IMR-90 (cell line): ENCODE data around the gene NDUFS2. TPM values are rescaled to one million over a fixed set of nuclear protein-coding genes. Genes with fewer than 3 reads are reported as not detected.

Experiments
- ATAC-seq: fragments of 200-7000 bp; cut with Tn5 transposase; 2 replicates; pipeline ENCODE4 v1.9.1; 2020; ENCODE audit warnings: low read depth, mild to moderate bottlenecking, moderate library complexity
- BruUV-seq: library from RNA; stranded (reverse); fragments of 400-500 nt; replicated peaks from 2 replicates; lab custom pipeline; 2021; lab: Mats Ljungman, UMichigan
- CTCF ChIA-PET: fragments of 300-600 bp; formaldehyde crosslinking; extraction: SDS; loops from one replicate; lab custom pipeline; 2021; ENCODE audit warnings: antibody characterized with exemption; lab: Yijun Ruan, JAX
- POLR2A ChIA-PET: fragments of 300-600 bp; sonication (Branson Sonifier 250); formaldehyde crosslinking; loops from one replicate; lab custom pipeline; 2022; ENCODE audit warnings: antibody characterized with exemption; ENCODE audit not compliant: unreplicated experiment; lab: Charles Lee
- DNase-seq: peaks from one replicate; pipeline ENCODE4 v3.0.0; 2013
- H2AFZ ChIP-seq: replicated peaks from 2 replicates; pipeline ENCODE3; 2013; ENCODE audit warnings: low read length, mild to moderate bottlenecking; ENCODE audit not compliant: poor library complexity
- H2AK5ac ChIP-seq: 2 replicates; pipeline ENCODE4 v1.6.1; 2013; ENCODE audit warnings: low read depth, low read length, inconsistent platforms
- H2AK9ac ChIP-seq: replicated peaks from 2 replicates; pipeline ENCODE3; 2013; ENCODE audit warnings: mild to moderate bottlenecking, low read depth, low read length, moderate library complexity; ENCODE audit not compliant: poor library complexity
- H2BK120ac ChIP-seq: 2 replicates; pipeline ENCODE4 v1.6.1; 2013; ENCODE audit warnings: low read depth, low read length, inconsistent platforms
- H2BK15ac ChIP-seq: 3 replicates; pipeline ENCODE4 v1.6.1; 2013; ENCODE audit warnings: low read depth, low read length, inconsistent platforms
- H2BK20ac ChIP-seq: 2 replicates; pipeline ENCODE4 v1.6.1; 2013; ENCODE audit warnings: low read depth, mild to moderate bottlenecking, inconsistent platforms, low read length, moderate library complexity
- H2BK5ac ChIP-seq: 2 replicates; pipeline ENCODE4 v1.6.1; 2013; ENCODE audit warnings: mild to moderate bottlenecking, low read depth, low read length, inconsistent platforms; ENCODE audit not compliant: poor library complexity, severe bottlenecking
- H3K14ac ChIP-seq: replicated peaks from 2 replicates; pipeline ENCODE4 v1.6.1; 2013; ENCODE audit warnings: low read depth, low read length, inconsistent platforms
- H3K18ac ChIP-seq: 2 replicates; pipeline ENCODE4 v1.6.1; 2013; ENCODE audit warnings: low read depth, low read length, control low read depth
- H3K23ac ChIP-seq: 2 replicates; pipeline ENCODE4 v1.6.1; 2013; ENCODE audit warnings: low read depth, low read length, inconsistent platforms
- H3K27ac ChIP-seq: 2 replicates; pipeline ENCODE4 v1.5.1; 2013; ENCODE audit warnings: mild to moderate bottlenecking, control low read depth, low read length; ENCODE audit not compliant: insufficient read depth
- H3K27me3 ChIP-seq: 2 replicates; pipeline ENCODE4 v1.6.1; 2013; ENCODE audit warnings: low read length; ENCODE audit not compliant: control insufficient read depth, insufficient read depth
- H3K36me3 ChIP-seq: 2 replicates; pipeline ENCODE4 v1.6.1; 2013; ENCODE audit warnings: low read length, mixed read lengths; ENCODE audit not compliant: control insufficient read depth, insufficient read depth
- H3K4ac ChIP-seq: 2 replicates; pipeline ENCODE4 v1.6.1; 2013; ENCODE audit warnings: low read depth, low read length, inconsistent platforms
- H3K4me1 ChIP-seq: 2 replicates; pipeline ENCODE4 v1.6.1; 2013; ENCODE audit warnings: low read length, mixed read lengths; ENCODE audit not compliant: control insufficient read depth, insufficient read depth
- H3K4me2 ChIP-seq: 2 replicates; pipeline ENCODE4 v1.6.1; 2013; ENCODE audit warnings: low read depth, mild to moderate bottlenecking, control low read depth, low read length, moderate library complexity
- H3K4me3 ChIP-seq: 2 replicates; pipeline ENCODE4 v1.5.1; 2013; ENCODE audit warnings: low read depth, mild to moderate bottlenecking, control low read depth, low read length, moderate library complexity; ENCODE audit not compliant: insufficient read depth
- H3K56ac ChIP-seq: 2 replicates; pipeline ENCODE4 v1.6.1; 2013; ENCODE audit warnings: low read length, inconsistent platforms; ENCODE audit not compliant: insufficient read depth; ENCODE audit errors: extremely low read depth
- H3K79me1 ChIP-seq, 2 experiments: 2 replicates each; pipeline ENCODE4 v1.6.1; 2013; ENCODE audit warnings: low read length in 2 of 2, inconsistent platforms in 1 of 2, low read depth in 1 of 2
- H3K9ac ChIP-seq: 2 replicates; pipeline ENCODE4 v1.6.1; 2013; ENCODE audit warnings: low read depth, low read length, control low read depth
- H3K9me1 ChIP-seq: 2 replicates; pipeline ENCODE4 v1.6.1; 2013; ENCODE audit warnings: low read length, inconsistent platforms; ENCODE audit not compliant: insufficient read depth
- H3K9me3 ChIP-seq: 2 replicates; pipeline ENCODE4 v1.6.1; 2013; ENCODE audit warnings: low read length; ENCODE audit not compliant: control insufficient read depth, insufficient read depth
- H4K20me1 ChIP-seq: 2 replicates; pipeline ENCODE4 v1.6.1; 2013; ENCODE audit warnings: low read length, inconsistent platforms; ENCODE audit not compliant: insufficient read depth
- H4K5ac ChIP-seq: 2 replicates; pipeline ENCODE4 v1.6.1; 2013; ENCODE audit warnings: mild to moderate bottlenecking, low read depth, low read length, control low read depth
- H4K8ac ChIP-seq, 2 experiments: 2 replicates each; pipeline ENCODE4 v1.6.1; 2013; ENCODE audit warnings: low read depth in 2 of 2, low read length in 2 of 2, control low read depth in 1 of 2, inconsistent platforms in 1 of 2
- H4K91ac ChIP-seq: 2 replicates; pipeline ENCODE4 v1.6.1; 2013; ENCODE audit warnings: low read depth, low read length, inconsistent platforms; ENCODE audit not compliant: insufficient read depth
- SMC3 ChIP-seq: fragments of 150-350 bp; IDR thresholded peaks from 2 replicates; pipeline ENCODE4 v1.6.1; 2016; ENCODE audit warnings: low read depth, mild to moderate bottlenecking, antibody characterized with exemption, low read length, moderate library complexity
- WGBS, 2 experiments: methylation state at CpG; one replicate each; pipeline versions ENCODE4 v1.1.5 to v1.1.7; 2013; ENCODE audit warnings: missing lambda C conversion rate in 2 of 2; ENCODE audit not compliant: insufficient read length in 1 of 2; ENCODE audit errors: extremely low coverage in 2 of 2; 5-methylcytosine and 5-hydroxymethylcytosine counted together
- dilution Hi-C: fragments of 300-500 bp; cut with HindIII; formaldehyde crosslinking; loops from one replicate; pipeline ENCODE4 v1.14.3; 2018; ENCODE audit warnings: low sequenced_read_pairs; ENCODE audit not compliant: unreplicated experiment
- in situ Hi-C: fragments of 300-500 bp; cut with MboI; formaldehyde crosslinking; loops from 3 replicates; pipeline ENCODE4 v1.14.3; 2019; ENCODE audit warnings: low sequenced_read_pairs, inconsistent platforms, mixed read lengths
- intact Hi-C: fragments of 100-400 bp; cut with micrococcal nuclease; formaldehyde crosslinking; loops from 2 replicates; pipeline ENCODE4 v1.10.0; 2022
- polyA plus RNA-seq, 3 experiments: library from polyadenylated mRNA; depleted of rRNA; stranded (reverse); fragments of >200 nt; gene quantifications; 2 replicates each; pipeline ENCODE4 v1.2.3, GENCODE V29; 2012; ENCODE audit warnings: low replicate concordance in 1 of 3
- total RNA-seq: library from RNA; depleted of rRNA; stranded (reverse); fragments of >200 nt; gene quantifications from 2 replicates; pipeline ENCODE4 v1.2.3, GENCODE V29; 2012
- TF ChIP-seq, protein P1 (sequence below): conservative IDR thresholded peaks from 2 replicates; pipeline ENCODE4 v1.5.1; 2012; ENCODE audit warnings: mild to moderate bottlenecking, low read depth, low read length, improper control_type of control experiment
- TF ChIP-seq, protein P2 (sequence below): fragments of 150-350 bp; IDR thresholded peaks from 2 replicates; pipeline ENCODE4 v1.6.1; 2016; ENCODE audit warnings: low read depth, mild to moderate bottlenecking, low read length, moderate library complexity, borderline replicate concordance

Gene NDUFS2
- total and polyA plus RNA-seq, 2 of the 4 experiments (the other 2 are of a cell fraction) = 85.5 to 101 TPM

DNA sequence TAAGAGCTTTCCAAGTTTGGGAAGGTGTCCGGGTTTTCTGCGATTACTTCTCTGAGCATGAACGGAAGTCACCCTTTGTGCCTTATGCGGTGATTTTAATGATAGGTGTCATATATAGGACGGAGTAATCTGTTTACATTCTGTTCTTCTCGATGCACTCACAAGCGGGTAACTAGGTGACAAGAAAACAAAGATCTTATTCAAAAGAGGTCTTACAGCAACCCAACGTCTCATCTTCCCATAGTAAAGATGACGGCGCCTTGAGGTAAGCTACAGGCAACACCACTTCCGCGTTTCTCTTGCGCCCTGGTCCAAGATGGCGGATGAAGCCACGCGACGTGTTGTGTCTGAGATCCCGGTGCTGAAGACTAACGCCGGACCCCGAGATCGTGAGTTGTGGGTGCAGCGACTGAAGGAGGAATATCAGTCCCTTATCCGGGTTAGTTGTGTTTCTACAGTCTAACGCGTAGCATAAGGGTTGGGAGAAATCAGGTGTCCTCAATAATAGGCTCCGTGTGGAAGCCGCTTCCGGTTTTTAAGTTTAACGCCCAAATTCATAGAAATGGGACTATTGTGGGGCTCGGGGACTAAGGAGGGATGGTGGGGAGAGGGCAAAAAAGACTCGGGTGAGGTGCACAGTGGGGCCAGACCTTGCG, 48.4 kb upstream of the NDUFS2 start, which contains the start of gene UFC1 (continued):
- TF ChIP-seq, protein P1, sequence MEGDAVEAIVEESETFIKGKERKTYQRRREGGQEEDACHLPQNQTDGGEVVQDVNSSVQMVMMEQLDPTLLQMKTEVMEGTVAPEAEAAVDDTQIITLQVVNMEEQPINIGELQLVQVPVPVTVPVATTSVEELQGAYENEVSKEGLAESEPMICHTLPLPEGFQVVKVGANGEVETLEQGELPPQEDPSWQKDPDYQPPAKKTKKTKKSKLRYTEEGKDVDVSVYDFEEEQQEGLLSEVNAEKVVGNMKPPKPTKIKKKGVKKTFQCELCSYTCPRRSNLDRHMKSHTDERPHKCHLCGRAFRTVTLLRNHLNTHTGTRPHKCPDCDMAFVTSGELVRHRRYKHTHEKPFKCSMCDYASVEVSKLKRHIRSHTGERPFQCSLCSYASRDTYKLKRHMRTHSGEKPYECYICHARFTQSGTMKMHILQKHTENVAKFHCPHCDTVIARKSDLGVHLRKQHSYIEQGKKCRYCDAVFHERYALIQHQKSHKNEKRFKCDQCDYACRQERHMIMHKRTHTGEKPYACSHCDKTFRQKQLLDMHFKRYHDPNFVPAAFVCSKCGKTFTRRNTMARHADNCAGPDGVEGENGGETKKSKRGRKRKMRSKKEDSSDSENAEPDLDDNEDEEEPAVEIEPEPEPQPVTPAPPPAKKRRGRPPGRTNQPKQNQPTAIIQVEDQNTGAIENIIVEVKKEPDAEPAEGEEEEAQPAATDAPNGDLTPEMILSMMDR = no peak

DNA sequence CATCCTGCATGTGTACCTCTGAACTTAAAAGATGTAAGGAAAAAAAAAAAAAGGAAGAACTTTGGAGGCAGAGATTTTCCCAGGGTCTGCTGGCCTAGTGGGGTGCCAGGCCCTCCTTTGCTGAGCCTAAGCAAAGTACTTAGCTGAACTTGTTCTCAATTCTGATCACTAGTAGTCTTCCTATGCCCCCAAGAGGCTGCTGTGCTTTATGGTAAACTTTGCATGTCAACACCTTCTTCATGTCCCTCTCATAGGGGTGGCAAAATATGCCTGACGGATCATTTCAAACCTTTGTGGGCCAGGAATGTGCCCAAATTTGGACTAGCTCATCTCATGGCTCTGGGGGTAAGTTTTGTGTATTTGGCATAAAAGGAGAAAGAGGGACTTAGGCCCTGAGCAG, 44.3 kb upstream of the NDUFS2 start:
- no peak overlapping the region for H3K23ac ChIP-seq
- no peak overlapping the region for H3K9ac ChIP-seq
- no peaks in the 10 kb centered on the region for H3K9me3 ChIP-seq
- dilution Hi-C loops (no loop called here), in situ Hi-C loops (no loop called here), intact Hi-C loops (no loop called here)
- H4K91ac ChIP-seq = no peak overlapping the region
- peaks cover 26% of the 10 kb centered on the region for H3K36me3 ChIP-seq
- H2BK5ac ChIP-seq = no peak overlapping the region
- TF ChIP-seq, protein P2, sequence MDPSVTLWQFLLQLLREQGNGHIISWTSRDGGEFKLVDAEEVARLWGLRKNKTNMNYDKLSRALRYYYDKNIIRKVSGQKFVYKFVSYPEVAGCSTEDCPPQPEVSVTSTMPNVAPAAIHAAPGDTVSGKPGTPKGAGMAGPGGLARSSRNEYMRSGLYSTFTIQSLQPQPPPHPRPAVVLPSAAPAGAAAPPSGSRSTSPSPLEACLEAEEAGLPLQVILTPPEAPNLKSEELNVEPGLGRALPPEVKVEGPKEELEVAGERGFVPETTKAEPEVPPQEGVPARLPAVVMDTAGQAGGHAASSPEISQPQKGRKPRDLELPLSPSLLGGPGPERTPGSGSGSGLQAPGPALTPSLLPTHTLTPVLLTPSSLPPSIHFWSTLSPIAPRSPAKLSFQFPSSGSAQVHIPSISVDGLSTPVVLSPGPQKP = no peak
- TF ChIP-seq, protein P1 = no peak
- no peak for TF ChIP-seq SMC3
- no peak overlapping the region for H2AK9ac ChIP-seq
- DNase-seq (no peak), ATAC-seq (no peak)
- H2AFZ ChIP-seq = no peak overlapping the region
- no peak overlapping the region for H2BK15ac ChIP-seq
- no peaks in the 10 kb centered on the region for H3K27me3 ChIP-seq
- no peak overlapping the region for H3K4me3 ChIP-seq
- no peak overlapping the region for H3K27ac ChIP-seq
- no peak overlapping the region for H2BK20ac ChIP-seq
- H4K20me1 ChIP-seq = no peaks in the 10 kb centered on the region
- peaks cover 19% of the 10 kb centered on the region for H3K9me1 ChIP-seq
- no peak overlapping the region for H3K18ac ChIP-seq
- H3K56ac ChIP-seq = no peak overlapping the region
- no peak overlapping the region for H3K4ac ChIP-seq
- BruUV-seq = no TSS peak
- no peak overlapping the region for H2AK5ac ChIP-seq
- no peak overlapping the region for H3K14ac ChIP-seq
- no CpG with 5 or more reads among the region's 1 CpG for WGBS, 2 experiments
- H4K8ac ChIP-seq = no peak overlapping the region
- peaks cover 23 to 51% of the 10 kb centered on the region in 2 experiments for H3K79me1 ChIP-seq
- H4K5ac ChIP-seq = no peak overlapping the region
- ChIA-PET POLR2A (no interaction called here), CTCF (interaction anchor here (0.6 to 1.0 kb wide), 2 partner anchors 31 to 775 kb away, joined by 3 to 6 read pairs; no protein-coding TSS in a partner anchor)
- H3K4me2 ChIP-seq = no peak overlapping the region
- peaks cover 7% of the 10 kb centered on the region for H3K4me1 ChIP-seq
- H2BK120ac ChIP-seq = no peak overlapping the region
